HG02852 (cell line): Measurements from ENCODE around the gene CD38.
A peak's percentile ranks its signal among the peaks of the same experiment; 100 is the strongest.
"Not testable (repeated sequence)": the region's sequence is repeated elsewhere in the genome, so short reads cannot be mapped to it uniquely, and the experiment has no call there.

ENCODE experiments used
- ATAC-seq: cut with Tn5 transposase; IDR thresholded peaks from one replicate; pipeline ENCODE4 v1.9.1; 2021; ENCODE audit warnings: mild to moderate bottlenecking, moderate library complexity; ENCODE audit not compliant: unreplicated experiment

Gene CD38

GRCh38 chr4:15778289-15779241, at the start of gene CD38:
Gene CD38 (plus strand): TSS chr4:15778328. CDS start chr4:15778415, 87 bp downstream.
- ATAC-seq = peak; percentile 74

- peak; percentile 73 for ATAC-seq
Observed at GRCh38 chr4:15729910-15730533, 48.1 kb upstream of the CD38 start.

DNA sequence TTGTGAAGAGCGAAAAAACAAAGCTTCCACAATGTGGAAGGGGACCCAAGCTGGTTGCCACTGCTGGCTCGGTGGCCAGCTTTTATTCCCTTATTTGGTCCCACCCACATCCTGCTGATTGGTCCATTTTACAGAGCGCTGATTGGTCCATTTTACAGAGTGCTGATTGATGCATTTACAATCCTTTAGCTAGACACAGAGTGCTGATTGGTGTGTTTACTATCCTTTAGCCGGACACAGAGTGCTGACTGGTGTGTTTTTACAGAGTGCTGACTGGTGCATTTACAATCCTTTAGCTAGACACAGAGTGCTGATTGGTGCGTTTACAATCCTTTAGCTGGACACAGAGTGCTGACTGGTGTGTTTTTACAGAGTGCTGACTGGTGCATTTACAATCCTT, 45.1 kb upstream of the CD38 start:
- ATAC-seq = not testable (repeated sequence)

GRCh38 chr4:15735536-15735935, 42.6 kb upstream of the CD38 start:
- ATAC-seq = no peak

DNA sequence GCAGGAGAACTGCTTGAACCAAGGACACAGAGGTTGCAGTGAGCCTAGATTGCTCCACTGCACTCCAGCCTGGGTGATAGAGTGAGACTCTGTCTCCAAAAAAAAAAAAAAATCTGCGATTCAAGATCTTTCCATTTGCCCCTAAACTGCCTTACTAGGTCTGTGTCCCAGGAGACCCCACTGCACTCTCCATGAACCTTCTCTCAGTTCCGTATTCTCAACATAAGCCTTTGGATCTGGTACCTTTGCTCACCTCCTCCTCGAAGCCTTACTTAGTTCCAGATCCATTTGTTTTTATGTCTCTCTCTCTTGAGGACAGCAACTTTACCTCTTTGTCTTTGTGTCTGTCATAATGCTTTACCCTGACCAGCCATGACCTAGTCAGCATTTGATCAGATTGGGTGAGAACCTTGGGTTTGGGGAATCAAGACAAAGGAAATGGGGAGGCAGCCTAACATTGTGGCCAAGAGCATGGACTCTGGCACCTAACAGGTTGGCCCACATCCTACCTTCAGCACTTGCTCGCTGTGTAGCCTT, 41.5 kb upstream of the CD38 start:
- no peak for ATAC-seq

DNA sequence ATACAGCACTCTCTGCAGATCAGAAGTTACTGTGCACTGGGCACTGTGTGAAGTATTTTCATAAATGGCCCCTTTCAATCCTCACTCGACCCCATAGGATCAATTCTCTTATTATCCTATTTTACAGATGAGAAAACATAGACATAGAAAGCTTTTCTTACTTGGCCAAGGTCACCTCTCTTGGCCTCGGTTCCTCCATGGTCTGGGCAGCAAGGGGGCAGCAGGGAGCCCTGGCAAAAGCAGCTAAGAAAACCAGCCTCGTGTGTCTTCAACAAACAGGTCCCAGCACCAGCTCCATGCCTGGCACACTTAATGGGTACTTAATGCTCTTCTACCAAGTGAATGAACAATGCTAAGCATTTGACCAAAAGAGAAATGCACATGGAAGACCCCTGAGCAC, 40.9 kb upstream of the CD38 start:
- no peak for ATAC-seq

GRCh38 chr4:15738877-15739276, 39.3 kb upstream of the CD38 start:
- ATAC-seq = no peak

DNA sequence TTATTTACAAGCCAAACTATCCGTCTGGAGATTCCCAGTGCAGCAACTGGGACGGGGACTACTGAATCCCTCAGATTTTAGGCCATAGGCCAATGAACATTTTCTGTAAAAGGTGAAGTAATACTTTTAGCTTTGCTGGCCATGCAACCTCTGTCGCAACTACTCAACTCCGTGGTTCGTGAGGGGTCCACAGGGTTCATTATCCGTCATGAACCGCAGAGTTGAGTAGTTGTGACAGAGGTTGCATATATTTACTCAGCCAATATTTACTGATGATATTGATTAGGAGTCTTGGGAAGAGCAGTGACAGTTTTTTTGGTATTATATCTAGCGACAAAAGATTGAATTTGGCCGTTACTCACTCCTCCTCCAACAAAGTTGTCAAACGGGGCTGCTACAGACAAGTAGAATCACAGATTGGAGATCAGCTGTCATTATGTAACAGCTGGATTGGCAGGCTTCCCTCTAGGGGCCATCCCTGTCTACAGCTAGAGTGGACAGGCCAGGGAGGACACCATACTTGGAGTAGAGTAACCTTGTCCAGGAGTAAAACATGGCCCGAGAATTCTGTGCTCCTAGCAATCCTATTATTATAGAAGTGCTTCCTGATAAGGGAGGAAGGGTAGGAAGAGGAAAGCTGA, 37.2 kb upstream of the CD38 start:
- no peak for ATAC-seq

GRCh38 chr4:15742083-15742582, 36.0 kb upstream of the CD38 start:
- ATAC-seq = no peak

GRCh38 chr4:15742637-15743036, 35.5 kb upstream of the CD38 start:
- ATAC-seq = no peak

- ATAC-seq = no peak
Observed at GRCh38 chr4:15744016-15744545, 34.0 kb upstream of the CD38 start.

GRCh38 chr4:15746110-15746509, 32.0 kb upstream of the CD38 start:
- no peak for ATAC-seq

DNA sequence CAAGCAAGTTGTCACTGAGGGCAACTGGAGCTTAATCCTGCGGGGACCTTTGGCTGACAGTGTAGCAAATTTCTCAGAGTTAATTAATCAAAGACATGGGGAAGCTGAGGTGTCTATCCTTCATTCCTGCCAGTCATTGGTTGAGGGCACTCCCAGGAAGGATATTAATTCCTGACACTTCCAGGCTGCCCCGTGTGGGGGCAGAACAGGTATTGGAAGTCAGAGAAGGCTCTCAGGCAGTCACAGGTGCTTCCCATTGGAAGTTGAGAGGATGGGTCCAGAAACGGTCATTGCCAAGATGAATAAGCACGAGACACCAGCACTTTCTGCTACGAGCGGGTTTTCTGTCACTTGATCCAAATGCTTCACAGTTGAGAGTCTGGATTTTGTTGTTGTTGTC, 29.1 kb upstream of the CD38 start:
- no peak for ATAC-seq

- no peak for ATAC-seq
Observed at GRCh38 chr4:15751153-15751552, 27.0 kb upstream of the CD38 start.

GRCh38 chr4:15753081-15753480, 25.0 kb upstream of the CD38 start:
- no peak for ATAC-seq

DNA sequence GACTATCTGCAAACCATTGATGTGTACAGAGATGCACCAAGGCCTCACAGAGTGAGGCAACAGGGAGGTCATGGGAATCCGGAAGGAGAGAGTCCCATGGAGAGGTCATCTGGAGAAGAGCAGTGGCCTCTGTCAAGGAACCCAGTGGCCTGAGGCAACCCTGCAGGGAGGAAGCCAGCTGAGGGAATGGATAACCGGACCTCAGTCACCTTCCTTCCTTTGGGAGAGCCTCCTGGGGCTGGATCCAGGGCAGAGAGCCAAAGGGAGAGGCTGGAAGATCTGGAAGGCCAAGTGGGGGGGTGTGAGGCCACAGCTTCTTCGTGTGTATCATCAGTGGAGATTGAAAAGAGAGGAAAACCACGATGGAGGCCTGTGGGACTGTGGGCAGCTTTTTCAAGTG, 24.3 kb upstream of the CD38 start:
- no peak for ATAC-seq

DNA sequence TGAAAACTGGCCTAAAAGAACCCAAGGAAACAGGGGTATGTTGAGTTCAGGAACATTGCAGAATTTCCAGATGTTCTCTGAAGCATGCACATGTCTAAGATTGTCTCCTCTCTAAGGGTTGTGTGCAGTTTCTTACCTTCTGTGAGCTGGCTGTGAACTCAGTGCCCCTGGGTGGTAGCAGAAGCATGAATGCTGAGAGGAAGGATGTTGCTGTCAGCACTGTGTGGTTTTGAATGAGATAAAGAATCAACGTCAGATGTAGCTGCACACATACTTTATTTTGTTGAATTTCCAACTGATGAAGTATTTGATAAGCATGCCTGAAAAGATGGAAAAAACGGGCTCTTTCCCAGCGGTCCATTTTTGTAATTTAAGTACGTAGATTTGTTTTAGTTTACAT, 23.8 kb upstream of the CD38 start:
- ATAC-seq = no peak

GRCh38 chr4:15755321-15756155, 22.6 kb upstream of the CD38 start:
- peak; percentile 26 for ATAC-seq

DNA sequence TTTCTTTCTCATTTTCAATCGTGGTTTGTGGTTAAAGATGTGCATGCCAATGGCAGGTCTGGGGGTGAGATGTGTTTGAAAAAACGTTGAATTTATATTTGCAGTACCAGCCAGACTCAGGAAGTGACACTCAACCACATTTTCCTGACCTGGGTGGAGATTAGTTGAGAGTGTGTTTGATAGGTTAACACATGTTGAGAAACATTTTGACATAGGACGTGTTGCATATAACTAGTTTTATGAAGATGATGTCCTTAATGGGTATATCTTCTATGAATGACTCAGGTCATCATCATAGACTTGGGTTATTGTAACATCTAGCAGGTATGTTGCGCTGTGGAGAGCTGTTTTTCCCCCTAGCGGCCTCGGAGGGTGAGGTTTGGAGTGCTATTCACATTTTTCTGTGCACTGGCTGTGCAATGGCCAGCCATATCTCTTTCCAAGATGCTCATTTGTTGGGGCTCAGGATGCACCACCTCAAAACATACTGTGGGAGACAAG, 21.7 kb upstream of the CD38 start:
- peak; percentile 80 for ATAC-seq

- no peak for ATAC-seq
Observed at GRCh38 chr4:15757054-15757453, 21.1 kb upstream of the CD38 start.
